ENCODE data around the gene TCEANC2. TPM values are rescaled to one million over a fixed set of nuclear protein-coding genes. Genes with fewer than 3 reads are reported as not detected.
"Not testable (repeated sequence)": the region's sequence is repeated elsewhere in the genome, so short reads cannot be mapped to it uniquely, and the experiment has no call there.

Gene TCEANC2
- total RNA-seq, result 5.3 TPM
- long read RNA-seq, full-length matches to known transcripts, result 4 of 8 reads
- long read RNA-seq, partial matches to known transcripts, result 0 of 8 reads
- long read RNA-seq, other reads (novel, unspliced or antisense), result 4 of 8 reads

DNA sequence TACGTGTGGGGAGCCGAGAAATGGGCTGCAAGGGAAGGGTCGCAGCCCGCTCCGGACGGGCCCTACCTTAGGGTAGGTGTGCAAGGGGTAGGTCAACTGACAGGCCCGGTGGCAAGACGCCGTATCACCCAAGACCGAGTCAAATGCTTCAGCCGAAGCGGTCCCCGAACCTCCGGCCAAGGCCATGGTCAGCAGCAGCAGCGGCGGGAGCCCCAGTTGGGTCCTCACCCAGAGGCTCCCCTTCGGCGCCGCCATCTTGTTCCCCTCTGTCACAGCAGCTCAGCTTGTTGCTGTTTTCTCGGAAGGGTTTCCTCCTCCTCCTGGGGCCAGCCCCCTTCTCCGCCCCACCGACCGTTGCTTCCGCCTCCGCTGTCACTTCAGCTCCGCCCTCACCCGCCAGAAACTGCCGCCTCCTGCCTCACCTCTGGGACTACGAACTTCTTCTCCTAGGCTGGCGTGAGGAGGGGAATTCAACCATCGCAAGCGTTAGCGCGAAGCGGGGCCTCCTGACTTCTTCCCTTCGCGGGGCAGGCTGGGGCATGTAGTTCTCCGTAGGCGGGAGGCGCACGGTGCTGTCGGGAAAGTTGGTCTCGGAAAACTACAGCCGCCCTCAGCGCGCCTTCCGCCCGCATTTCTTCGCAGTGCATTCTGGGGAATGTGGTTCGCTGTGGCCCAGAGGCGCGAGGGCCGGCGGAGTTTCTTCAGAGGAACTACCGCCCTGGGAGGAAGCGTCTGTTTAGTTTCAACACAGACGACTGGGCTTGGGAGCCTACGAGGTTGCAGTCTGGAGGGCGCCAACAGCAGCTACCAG is at the start of gene TCEANC2, which contains the start of gene TMEM59:
Gene TCEANC2 (plus strand): TSS at position 675 of the 811 bp plus-strand sequence. CDS start 815 bp downstream, outside the sequence.
Gene TMEM59 (minus strand): TSS at position 271 of the 811 bp plus-strand sequence. CDS start 16 bp downstream, at position 255.
- peak; percentile 97 for ATAC-seq (ENCODE audit: poor library complexity)
- DNase-seq, result peak; percentile 99
- intact Hi-C loops (cut with DNase I), result no loop called here

DNA sequence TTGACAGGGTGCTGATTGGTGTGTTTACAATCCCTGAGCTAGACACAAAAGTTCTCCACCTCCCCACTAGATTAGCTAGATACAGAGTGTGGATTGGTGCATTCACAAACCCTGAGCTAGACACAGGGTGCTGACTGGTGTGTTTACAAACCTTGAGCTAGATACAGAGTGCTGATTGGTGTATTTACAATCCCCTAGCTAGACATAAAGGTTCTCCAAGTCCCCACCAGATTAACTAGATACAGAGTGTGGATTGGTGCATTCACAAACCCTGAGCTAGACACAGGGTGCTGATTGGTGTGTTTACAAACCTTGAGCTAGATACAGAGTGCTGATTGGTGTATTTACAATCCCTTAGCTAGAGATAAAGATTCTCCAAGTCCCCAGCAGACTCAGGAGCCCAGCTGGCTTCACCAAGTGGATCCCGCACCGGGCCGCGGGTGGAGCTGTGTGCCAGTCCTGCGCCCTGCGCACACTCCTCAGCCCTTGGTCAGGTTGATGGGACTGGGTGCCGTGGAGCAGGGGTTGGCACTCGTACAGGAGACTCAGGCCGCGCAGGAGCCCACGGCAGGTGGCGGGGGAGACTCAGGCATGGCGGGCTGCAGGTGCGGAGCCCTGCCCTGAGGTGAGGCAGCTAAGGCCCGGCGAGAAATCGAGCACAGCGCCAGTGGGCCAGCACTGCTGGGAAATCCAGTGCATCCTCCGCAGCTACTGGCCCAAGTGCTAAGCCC is 49.5 kb upstream of the TCEANC2 start:
- ATAC-seq (ENCODE audit: poor library complexity), result not testable (repeated sequence)

DNA sequence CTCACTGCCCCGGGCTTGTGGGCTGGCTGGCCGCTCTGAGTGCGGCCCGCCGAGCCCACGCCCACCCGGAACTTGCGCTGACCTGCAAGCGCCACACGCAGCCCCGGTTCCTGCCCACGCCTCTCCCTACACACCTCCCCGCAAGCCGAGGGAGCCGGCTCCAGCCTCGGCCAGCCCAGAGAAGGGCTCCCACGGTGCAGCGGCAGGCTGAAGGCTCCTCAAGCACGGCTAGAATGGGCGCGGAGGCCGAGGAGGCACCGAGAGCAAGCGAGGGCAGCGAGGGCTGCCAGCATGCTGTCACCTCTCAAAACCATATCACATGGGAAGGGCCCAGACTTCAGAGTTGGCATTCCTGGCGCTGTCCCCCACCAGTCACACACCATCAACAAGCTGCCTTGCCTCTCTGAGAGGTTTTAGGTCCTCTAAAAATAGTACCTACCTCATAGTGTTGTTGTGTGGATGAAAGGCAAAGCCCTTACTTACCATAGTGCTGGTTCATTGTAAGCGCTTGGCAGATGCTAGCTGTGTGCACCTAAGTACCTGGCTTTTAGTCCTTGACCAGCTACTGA is 48.8 kb upstream of the TCEANC2 start:
- ATAC-seq (ENCODE audit: poor library complexity), result peak; percentile 41
- no peak for DNase-seq
- intact Hi-C loops (cut with DNase I), result no loop called here

More for the DNA sequence above, 49.5 kb upstream of the TCEANC2 start:
- intact Hi-C loops (cut with DNase I); DNase-seq: not testable (repeated sequence)

DNA sequence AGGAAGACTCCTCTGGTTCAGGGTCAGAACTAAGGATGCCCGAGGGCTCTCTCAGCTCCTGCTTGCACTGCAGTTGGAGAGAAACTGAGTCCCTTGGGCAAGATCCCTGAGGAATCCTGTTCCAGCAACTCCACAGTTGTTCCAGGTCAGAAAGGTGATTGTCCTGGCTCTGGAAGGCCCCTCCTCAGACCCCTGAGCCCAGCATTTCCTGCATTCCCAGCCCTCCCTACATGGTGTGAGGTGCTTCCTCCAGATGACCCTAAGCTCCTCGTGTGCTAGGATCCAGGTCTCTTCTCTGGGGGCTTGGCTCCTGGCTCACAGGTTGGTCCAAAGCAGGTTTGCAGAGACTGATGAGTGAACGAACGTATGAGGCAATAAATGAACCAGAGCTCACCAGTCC is 46.9 kb upstream of the TCEANC2 start:
- ATAC-seq (ENCODE audit: poor library complexity) (no peak), DNase-seq (no peak)
- intact Hi-C loops (cut with DNase I), result no loop called here

GRCh38 chr1:54007613-54008012 is 45.8 kb upstream of the TCEANC2 start:
- intact Hi-C loops (cut with DNase I), result no loop called here
- DNase-seq (no peak), ATAC-seq (ENCODE audit: poor library complexity) (no peak)

DNA sequence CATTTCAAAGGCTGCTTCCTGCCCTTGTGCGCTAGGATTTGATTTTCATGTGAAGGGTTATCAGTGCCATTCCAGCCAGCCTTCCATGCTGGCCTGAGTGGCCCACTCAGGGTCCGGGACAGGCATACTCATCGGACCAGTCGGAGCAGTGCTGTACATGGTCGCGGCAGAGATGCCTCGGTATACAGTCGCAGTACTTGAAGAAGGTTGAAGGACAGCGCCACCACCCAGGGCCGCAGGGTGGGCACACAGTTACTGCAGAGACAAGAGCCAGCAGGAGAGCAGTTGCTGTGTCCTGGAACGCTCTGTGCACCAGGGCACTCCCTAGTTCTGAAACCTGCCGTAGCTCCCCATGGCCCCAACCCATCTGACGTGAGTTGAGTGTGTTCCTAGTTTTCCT is 44.5 kb upstream of the TCEANC2 start:
- intact Hi-C loops (cut with DNase I), result no loop called here
- ATAC-seq (ENCODE audit: poor library complexity), result no peak
- DNase-seq, result no peak

DNA sequence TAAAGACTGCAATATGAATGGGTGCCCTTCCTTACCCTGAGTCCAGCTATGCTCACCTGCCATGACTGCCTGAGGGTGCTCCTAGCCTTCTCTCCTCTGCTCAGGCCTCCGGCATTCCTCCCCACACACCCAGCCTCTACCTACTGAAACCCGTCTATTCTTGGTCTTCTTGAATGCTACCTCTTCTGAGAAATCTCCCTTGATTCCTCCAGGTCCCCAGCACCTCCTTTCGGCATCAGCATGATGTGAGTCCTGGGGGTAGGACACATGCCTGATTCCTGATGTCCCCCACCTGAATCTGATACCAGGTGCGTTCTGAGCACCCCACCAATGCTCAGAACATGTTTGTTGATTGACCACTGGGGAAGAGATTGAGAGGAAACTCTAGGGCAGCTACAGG is 44.0 kb upstream of the TCEANC2 start:
- ATAC-seq (ENCODE audit: poor library complexity) (no peak), DNase-seq (no peak)
- intact Hi-C loops (cut with DNase I), result no loop called here

DNA sequence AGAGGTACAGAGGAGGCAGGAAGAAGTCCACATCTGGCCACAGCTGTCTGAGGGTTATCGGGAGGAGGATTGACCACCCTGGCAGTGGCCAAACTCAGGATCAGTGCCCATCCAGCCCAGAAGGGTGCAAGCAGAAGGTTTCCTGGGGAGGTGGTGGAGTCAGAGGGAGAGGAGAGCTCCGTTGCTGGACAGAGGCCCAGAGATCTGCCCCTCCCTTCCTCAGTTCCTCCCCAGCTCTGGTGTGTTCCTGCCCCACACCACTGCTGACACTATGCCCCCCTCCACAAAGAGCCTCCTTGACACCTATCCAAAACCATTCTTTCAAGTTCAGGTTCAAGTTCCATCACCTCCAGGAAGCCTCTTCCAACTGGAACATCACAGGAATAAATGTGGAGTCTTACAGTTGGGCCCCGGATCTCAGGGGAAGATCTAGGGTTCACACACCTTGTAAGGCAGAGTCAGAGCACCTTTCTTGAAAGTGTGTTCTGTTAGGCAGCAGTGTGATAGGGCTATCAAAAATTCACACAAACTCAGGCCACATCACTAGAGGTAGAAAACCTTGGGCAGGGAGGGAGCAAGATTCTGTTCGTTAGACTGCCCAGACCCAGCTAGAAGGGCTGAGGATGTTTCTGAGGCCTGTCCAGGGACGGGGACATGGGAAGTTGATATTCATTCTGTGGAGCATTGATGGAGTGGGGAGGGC is 42.8 kb upstream of the TCEANC2 start:
- DNase-seq (no peak), ATAC-seq (ENCODE audit: poor library complexity) (no peak)
- intact Hi-C loops (cut with DNase I), result no loop called here

DNA sequence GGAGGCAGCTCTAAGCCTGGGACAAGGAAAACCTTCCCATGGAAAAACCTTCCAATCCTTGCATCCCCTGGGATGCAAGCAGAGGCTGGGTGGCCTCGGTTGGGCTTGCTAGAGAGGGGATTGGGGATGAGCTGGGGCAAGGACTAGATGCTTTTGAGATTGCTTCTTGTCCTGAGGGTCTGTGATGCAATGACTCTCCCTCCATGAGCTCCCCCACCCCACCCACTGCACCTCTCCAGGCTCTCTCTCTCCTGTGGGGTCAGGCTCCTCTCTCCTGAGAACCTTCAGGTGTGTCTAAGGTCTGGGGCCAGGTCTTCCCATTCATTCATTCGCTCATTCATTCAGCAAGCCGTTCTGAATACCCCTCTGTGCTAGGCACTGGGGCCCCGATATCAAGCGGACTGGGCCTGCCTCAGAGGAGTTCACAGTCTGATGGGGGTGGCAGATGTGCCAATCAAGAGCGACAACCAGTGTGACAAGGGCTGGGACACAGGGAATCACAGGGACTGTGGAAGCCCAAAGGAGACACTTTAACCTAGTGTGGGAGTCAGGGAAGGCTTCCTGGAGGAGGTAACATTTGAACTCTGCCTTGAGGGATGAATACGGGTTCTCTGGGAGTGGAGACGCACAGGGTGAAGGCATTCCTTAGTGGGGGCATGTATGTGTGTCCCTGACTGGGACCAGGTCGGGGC is 41.9 kb upstream of the TCEANC2 start:
- no peak for ATAC-seq (ENCODE audit: poor library complexity)
- no peak for DNase-seq
- intact Hi-C loops (cut with DNase I), result no loop called here

- DNase-seq (no peak), ATAC-seq (ENCODE audit: poor library complexity) (no peak)
- intact Hi-C loops (cut with DNase I), result no loop called here
Observed at GRCh38 chr1:54012008-54012325, 41.4 kb upstream of the TCEANC2 start.

DNA sequence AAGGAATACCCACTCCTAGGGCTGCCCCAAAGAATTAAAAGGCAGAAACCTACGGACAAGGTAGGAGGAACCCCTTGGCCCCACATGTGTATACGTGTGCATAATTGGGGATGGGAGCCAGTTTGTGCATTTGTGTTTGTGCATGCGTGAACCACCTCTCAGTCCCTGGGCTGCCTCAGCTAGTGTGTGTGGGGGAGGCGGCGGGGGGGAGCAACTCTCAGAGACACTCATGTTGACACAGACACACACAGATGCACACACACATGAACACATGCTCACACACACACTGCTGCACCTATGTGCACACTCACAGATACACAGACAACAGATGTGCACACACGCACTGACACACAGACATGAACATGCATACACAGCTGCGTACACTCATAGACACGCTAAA is 40.5 kb upstream of the TCEANC2 start:
- DNase-seq (no peak), ATAC-seq (ENCODE audit: poor library complexity) (no peak)
- intact Hi-C loops (cut with DNase I), result no loop called here

- intact Hi-C loops (cut with DNase I), result no loop called here
- ATAC-seq (ENCODE audit: poor library complexity) (no peak), DNase-seq (no peak)
Observed at GRCh38 chr1:54013393-54014008, 39.9 kb upstream of the TCEANC2 start.

GRCh38 chr1:54014009-54014629 is 39.3 kb upstream of the TCEANC2 start:
- DNase-seq, result no peak
- intact Hi-C loops (cut with DNase I), result no loop called here
- no peak for ATAC-seq (ENCODE audit: poor library complexity)

GRCh38 chr1:54016343-54017282 is 36.8 kb upstream of the TCEANC2 start:
- ATAC-seq (ENCODE audit: poor library complexity), result no peak
- intact Hi-C loops (cut with DNase I), result no loop called here
- DNase-seq, result no peak

DNA sequence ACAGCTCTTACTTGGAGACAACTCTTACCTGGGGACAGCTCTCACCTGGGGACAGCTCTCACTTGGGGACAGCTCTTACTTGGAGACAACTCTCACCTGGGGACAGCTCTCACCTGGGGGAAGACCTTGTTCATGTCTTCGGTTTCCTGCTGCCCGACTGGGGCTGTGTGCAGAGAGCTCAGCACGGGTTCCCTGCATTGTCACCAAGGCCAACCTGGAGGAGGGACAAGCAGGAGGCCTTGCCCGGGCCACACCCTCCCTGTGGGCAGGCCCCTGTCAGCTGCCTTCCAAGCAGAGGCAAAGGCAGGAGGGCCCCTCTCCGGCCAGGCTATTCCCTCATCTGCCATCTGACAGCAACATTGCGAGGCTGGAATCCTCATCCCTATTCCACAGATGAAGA is 35.4 kb upstream of the TCEANC2 start, which contains the start of gene LDLRAD1:
Gene LDLRAD1 (minus strand): TSS at position 208 of the 400 bp plus-strand sequence. CDS start 74 bp downstream, at position 134.
- no peak for ATAC-seq (ENCODE audit: poor library complexity)
- intact Hi-C loops (cut with DNase I), result no loop called here
- no peak for DNase-seq

DNA sequence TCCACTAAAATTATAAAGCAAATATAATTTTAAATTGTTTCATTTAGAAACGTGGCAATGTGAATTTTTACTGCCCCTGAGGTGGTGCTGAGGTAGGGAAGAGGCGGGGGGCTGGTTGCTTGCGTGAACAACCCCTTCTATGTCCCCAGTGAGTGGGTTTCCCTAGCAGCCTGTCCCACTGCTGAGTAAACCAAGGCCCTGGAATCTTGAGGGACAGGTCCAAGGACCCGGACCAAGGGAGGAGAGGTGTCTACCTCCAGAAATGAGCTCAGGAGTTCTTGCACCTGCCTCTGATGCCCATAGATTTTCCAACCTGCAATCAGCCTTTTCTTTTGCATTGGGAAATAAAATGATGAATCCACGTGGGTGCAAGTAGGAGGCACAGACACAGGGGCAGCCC is 34.8 kb upstream of the TCEANC2 start:
- DNase-seq, result no peak
- intact Hi-C loops (cut with DNase I), result no loop called here
- no peak for ATAC-seq (ENCODE audit: poor library complexity)
